Adrenal gland (tissue), 12 donors: ENCODE results near the gene OMD. TPM values are rescaled to one million over a fixed set of nuclear protein-coding genes. Genes with fewer than 3 reads are reported as not detected.

ENCODE experiments used
- DNase-seq, 7 donors: peaks; one replicate each; pipeline ENCODE4 v3.0.0-alpha.2; 2019 to 2020
- H3K27ac ChIP-seq, 5 donors: fragments of 200-600 bp; sonication (generic) in 4 of 5; 1 replicate in 3 of 5; 2 replicates in 2 of 5; pipeline versions ENCODE4 v1.5.1 to v1.8.0; 2016 to 2020; ENCODE audit warnings: mild to moderate bottlenecking in 1 of 5
- H3K27me3 ChIP-seq: fragments of 200-600 bp; 2 replicates; pipeline ENCODE4 v1.8.0; 2021
- H3K36me3 ChIP-seq, 2 donors: fragments of 200-600 bp; replicated peaks in 1 of 2; 1 replicate in 1 of 2; 2 replicates in 1 of 2; pipeline versions ENCODE4 v1.5.1 to v1.8.0; 2018 to 2022
- H3K4me1 ChIP-seq, 2 donors: fragments of 200-600 bp; replicated peaks in 1 of 2; 1 replicate in 1 of 2; 2 replicates in 1 of 2; pipeline versions ENCODE4 v1.5.1 to v1.8.0; 2018 to 2021
- H3K4me3 ChIP-seq, 4 donors: fragments of 200-600 bp; sonication (generic) in 3 of 4; one replicate each; pipeline ENCODE4 v1.5.1; 2016 to 2018
- H3K9me3 ChIP-seq, 3 donors: fragments of 200-600 bp; sonication (generic) in 1 of 3; replicated peaks in 1 of 3; 1 replicate in 2 of 3; 2 replicates in 1 of 3; pipeline versions ENCODE4 v1.5.1 to v1.8.0; 2016 to 2021
- CTCF ChIP-seq, 6 experiments: fragments of 450-650 bp in 4 of 6; fragments of 200-600 bp in 2 of 6; sonication (generic) in 1 of 6; IDR thresholded peaks; 1 replicate in 5 of 6; 2 replicates in 1 of 6; pipeline versions ENCODE4 v1.5.1 to v1.8.0; 2016 to 2021; ENCODE audit warnings: antibody characterized with exemption in 6 of 6, mild to moderate bottlenecking in 2 of 6, moderate library complexity in 1 of 6
- POLR2A ChIP-seq, 2 donors: fragments of 450-650 bp; IDR thresholded peaks; one replicate each; pipeline ENCODE4 v1.6.1; 2017; ENCODE audit warnings: antibody characterized with exemption in 2 of 2, mild to moderate bottlenecking in 2 of 2, moderate library complexity in 1 of 2
- WGBS, 4 donors: extraction: QIAGEN DNeasy Blood & Tissue Kit in 2 of 4; methylation state at CpG; one replicate each; pipeline versions ENCODE4 v1.1.5 to v1.1.7; 2013 to 2017; 5-methylcytosine and 5-hydroxymethylcytosine counted together
- intact Hi-C, 2 donors: fragments of 100-400 bp; cut with DNase I; formaldehyde crosslinking; loops; one replicate each; pipeline versions ENCODE4 v1.14.1 to v1.15.0; 2022 to 2023
- polyA plus RNA-seq, 3 donors: library from polyadenylated mRNA; stranded (reverse); fragments of 200-250 nt in 2 of 3; fragments of 350-450 nt in 1 of 3; fragmentation: Illumina TruSeq in 1 of 3; extraction: RNeasy Lipid Tissue Mini Kit (QIAGEN cat#74804) in 1 of 3; gene quantifications; one replicate each; pipeline ENCODE4 v1.2.3, GENCODE V29; 2013 to 2014
- total RNA-seq, 9 donors: library from RNA; depleted of rRNA in 4 of 9; stranded (reverse); fragments of >200 nt in 4 of 9; fragments of 120-200 nt in 1 of 9; fragmentation: NEBNext Ultra II Directional in 1 of 9; extraction: Animal tissue kit (Norgen Biotek cat#: 25700) in 1 of 9; gene quantifications; one replicate each; pipeline versions ENCODE4 v1.1.0 to v1.2.4, GENCODE V29; 2013 to 2023
- donor health status: healthy with polysubstance abuse.
- donor health status: Bipolar disorder and iron deficiency.
- donor health status: DM: yes; HTN: yes; CAD: no.
- donor health status: DM: no; HTN: no; CAD: no.
- donor health status: DM: no; HTN: no; CAD: no.
- donor health status: DM: yes; HTN: yes; CAD: no.

OMD gene
- total and polyA plus RNA-seq, 12 donors = 0.72 to 18.1 (median 6.8) TPM

- H3K36me3 ChIP-seq = no peaks in the 10 kb centered on the region
- DNase-seq = no peak
- intact Hi-C loops = no loop called here
- H3K27ac ChIP-seq = no peak overlapping the region
- H3K9me3 ChIP-seq = peaks cover 0 to 10% (median 0%) of the 10 kb centered on the region in 3 donors
- no peak for TF ChIP-seq CTCF (IDR thresholded peaks at IDR 0.05)
- no peak for TF ChIP-seq POLR2A (IDR thresholded peaks at IDR 0.05)
- WGBS, 4 donors = 76 to 80% (median 79%) methylated on average over 2 of the region's 2 CpGs
- no peaks in the 10 kb centered on the region for H3K4me1 ChIP-seq
- no peak overlapping the region for H3K4me3 ChIP-seq
- no peaks in the 10 kb centered on the region for H3K27me3 ChIP-seq
Measured at GRCh38 chr9:92377876-92378275, 46.4 kb downstream of the OMD start.

- Histone ChIP-seq H3K4me3 (no peak overlapping the region), H3K36me3 (no peaks in the 10 kb centered on the region), H3K27ac (no peak overlapping the region), H3K9me3 (peaks cover 0 to 12% (median 0%) of the 10 kb centered on the region in 3 donors), H3K27me3 (no peaks in the 10 kb centered on the region), H3K4me1 (no peaks in the 10 kb centered on the region)
- TF ChIP-seq CTCF (IDR thresholded peaks at IDR 0.05) (no peak), POLR2A (IDR thresholded peaks at IDR 0.05) (no peak)
- DNase-seq = no peak
- intact Hi-C loops = no loop called here
- 94 to 98% (median 96%) methylated on average over 2 of the region's 2 CpGs for WGBS, 4 donors
Measured at GRCh38 chr9:92373167-92373566, 51.1 kb downstream of the OMD start.

GRCh38 chr9:92369075-92369474 is 55.2 kb downstream of the OMD start:
- intact Hi-C loops = no loop called here
- 53 to 75% (median 63%) methylated on average over 2 of the region's 2 CpGs for WGBS, 4 donors
- H3K4me1 ChIP-seq = no peaks in the 10 kb centered on the region
- TF ChIP-seq POLR2A (IDR thresholded peaks at IDR 0.05) (no peak), CTCF (IDR thresholded peaks at IDR 0.05) (no peak)
- no peak for DNase-seq
- peaks cover 0 to 12% (median 0%) of the 10 kb centered on the region in 3 donors for H3K9me3 ChIP-seq
- no peak overlapping the region for H3K27ac ChIP-seq
- H3K36me3 ChIP-seq = no peaks in the 10 kb centered on the region
- no peaks in the 10 kb centered on the region for H3K27me3 ChIP-seq
- no peak overlapping the region for H3K4me3 ChIP-seq

Other genes with a start within 250 kb of the OMD start
- gene IARS1, start 130.8 kb downstream of the OMD start, total RNA-seq = 100 to 1,000 TPM in 3 of 9 donors, 10 to 100 TPM in 6; 55.5 to 157 (median 85.4) TPM
- gene IARS1, start 130.8 kb downstream of the OMD start, polyA plus RNA-seq = 100 to 1,000 TPM in 1 of 3 donors, 10 to 100 TPM in 2; 16.8 to 152 (median 19.2) TPM
- 10 to 100 TPM; 13.3 to 43.3 (median 31.0) TPM for gene NOL8, start 99.1 kb downstream of the OMD start, total RNA-seq
- 10 to 100 TPM; 33.7 to 55.3 (median 48.7) TPM for gene NOL8, start 99.1 kb downstream of the OMD start, polyA plus RNA-seq
- gene CENPP, start 98.5 kb downstream of the OMD start, total RNA-seq = 10 to 100 TPM in 1 of 9 donors, 1 to 10 TPM in 8; 1.1 to 14.0 (median 3.7) TPM
- 1 to 10 TPM; 1.8 to 9.4 (median 2.2) TPM for gene CENPP, start 98.5 kb downstream of the OMD start, polyA plus RNA-seq
- gene OGN, start 19.9 kb downstream of the OMD start, total RNA-seq = 10 to 100 TPM in 6 of 9 donors, 1 to 10 TPM in 3; 3.0 to 33.2 (median 14.5) TPM
- 10 to 100 TPM in 2 of 3 donors, 1 to 10 TPM in 1; 7.7 to 21.1 (median 13.9) TPM for gene OGN, start 19.9 kb downstream of the OMD start, polyA plus RNA-seq
- 10 to 100 TPM in 2 of 9 donors, 1 to 10 TPM in 7; 1.7 to 12.4 (median 6.7) TPM for gene ASPN, start 58.0 kb upstream of the OMD start, total RNA-seq
- gene ASPN, start 58.0 kb upstream of the OMD start, polyA plus RNA-seq = 1 to 10 TPM; 2.8 to 5.6 (median 4.6) TPM
- gene ECM2, start 111.5 kb upstream of the OMD start, total RNA-seq = 10 to 100 TPM in 5 of 9 donors, 1 to 10 TPM in 4; 3.8 to 22.0 (median 11.8) TPM
- gene ECM2, start 111.5 kb upstream of the OMD start, polyA plus RNA-seq = 1 to 10 TPM; 5.1 to 7.8 (median 7.2) TPM
- gene IPPK, start 245.7 kb upstream of the OMD start, total RNA-seq = 10 to 100 TPM in 2 of 9 donors, 1 to 10 TPM in 7; 2.9 to 22.2 (median 9.0) TPM
- 10 to 100 TPM in 2 of 3 donors, 1 to 10 TPM in 1; 6.7 to 13.2 (median 12.5) TPM for gene IPPK, start 245.7 kb upstream of the OMD start, polyA plus RNA-seq